Left ventricle myocardium inferior (tissue), 1 donor: Measurements from ENCODE around the gene COL25A1. TPM values are rescaled to one million over a fixed set of nuclear protein-coding genes. Genes with fewer than 3 reads are reported as not detected.
"Not testable (repeated sequence)": the region's sequence is repeated elsewhere in the genome, so short reads cannot be mapped to it uniquely, and the experiment has no call there.

Source experiments
- DNase-seq: peaks from one replicate; pipeline ENCODE4 v3.0.0-alpha.2; 2020
- H3K27ac ChIP-seq: fragments of 200-600 bp; replicated peaks from 2 replicates; pipeline ENCODE4 v1.8.0; 2021
- H3K27me3 ChIP-seq: fragments of 200-600 bp; 2 replicates; pipeline ENCODE4 v1.8.0; 2021; ENCODE audit warnings: low read depth
- H3K36me3 ChIP-seq: fragments of 200-600 bp; 2 replicates; pipeline ENCODE4 v1.8.0; 2021
- H3K4me1 ChIP-seq: fragments of 200-600 bp; 2 replicates; pipeline ENCODE4 v1.8.0; 2021
- H3K4me3 ChIP-seq: fragments of 200-600 bp; 2 replicates; pipeline ENCODE4 v1.8.0; 2021; ENCODE audit warnings: mild to moderate bottlenecking, moderate library complexity
- H3K9me3 ChIP-seq: fragments of 200-600 bp; replicated peaks from 2 replicates; pipeline ENCODE4 v1.8.0; 2021
- intact Hi-C: fragments of 100-400 bp; cut with micrococcal nuclease; formaldehyde crosslinking; loops from one replicate; pipeline ENCODE4 v1.11.0; 2022
- total RNA-seq: library from RNA; stranded (reverse); fragmentation: NEBNext Ultra II Directional; extraction: Animal tissue kit (Norgen Biotek cat#: 25700); gene quantifications from one replicate; pipeline ENCODE4 v1.2.1, GENCODE V29; 2021
- TF ChIP-seq, protein P1 (sequence below): fragments of 200-600 bp; IDR thresholded peaks from 2 replicates; pipeline ENCODE4 v1.8.0; 2021; ENCODE audit warnings: antibody characterized with exemption, mild to moderate bottlenecking, borderline replicate concordance
- donor health status: DM: no; HTN: yes; CAD: no; lungs with severe emphysema.

Gene COL25A1
- total RNA-seq, 1 donor from 2014 or later: 0.77 TPM

DNA sequence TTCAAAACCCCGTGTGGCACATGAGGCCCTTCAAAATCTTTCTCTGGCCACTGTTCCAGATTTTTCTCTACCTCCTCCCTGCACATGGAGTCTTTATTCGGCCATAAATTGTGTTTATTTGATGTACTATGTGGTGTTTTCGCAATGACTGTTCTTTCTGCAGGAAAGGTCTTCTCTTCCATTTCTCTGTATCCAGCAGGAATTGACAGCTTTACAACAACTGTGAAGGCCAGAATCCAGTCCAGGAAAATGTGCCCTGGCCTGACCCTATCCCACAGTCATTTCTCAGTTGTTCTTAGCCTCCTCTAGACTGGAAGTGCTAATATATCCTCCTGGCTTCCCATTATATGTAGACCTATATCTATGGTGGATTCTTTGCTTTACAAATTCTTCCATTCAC, 191.4 kb downstream of the COL25A1 start:
- no peaks in the 10 kb centered on the region for H3K36me3 ChIP-seq
- H3K27ac ChIP-seq: no peak overlapping the region
- no peak overlapping the region for H3K4me3 ChIP-seq
- TF ChIP-seq, protein P1, sequence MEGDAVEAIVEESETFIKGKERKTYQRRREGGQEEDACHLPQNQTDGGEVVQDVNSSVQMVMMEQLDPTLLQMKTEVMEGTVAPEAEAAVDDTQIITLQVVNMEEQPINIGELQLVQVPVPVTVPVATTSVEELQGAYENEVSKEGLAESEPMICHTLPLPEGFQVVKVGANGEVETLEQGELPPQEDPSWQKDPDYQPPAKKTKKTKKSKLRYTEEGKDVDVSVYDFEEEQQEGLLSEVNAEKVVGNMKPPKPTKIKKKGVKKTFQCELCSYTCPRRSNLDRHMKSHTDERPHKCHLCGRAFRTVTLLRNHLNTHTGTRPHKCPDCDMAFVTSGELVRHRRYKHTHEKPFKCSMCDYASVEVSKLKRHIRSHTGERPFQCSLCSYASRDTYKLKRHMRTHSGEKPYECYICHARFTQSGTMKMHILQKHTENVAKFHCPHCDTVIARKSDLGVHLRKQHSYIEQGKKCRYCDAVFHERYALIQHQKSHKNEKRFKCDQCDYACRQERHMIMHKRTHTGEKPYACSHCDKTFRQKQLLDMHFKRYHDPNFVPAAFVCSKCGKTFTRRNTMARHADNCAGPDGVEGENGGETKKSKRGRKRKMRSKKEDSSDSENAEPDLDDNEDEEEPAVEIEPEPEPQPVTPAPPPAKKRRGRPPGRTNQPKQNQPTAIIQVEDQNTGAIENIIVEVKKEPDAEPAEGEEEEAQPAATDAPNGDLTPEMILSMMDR: no peak
- intact Hi-C loops: no loop called here
- H3K9me3 ChIP-seq: no peaks in the 10 kb centered on the region
- DNase-seq: no peak
- no peaks in the 10 kb centered on the region for H3K4me1 ChIP-seq
- no peaks in the 10 kb centered on the region for H3K27me3 ChIP-seq

DNA sequence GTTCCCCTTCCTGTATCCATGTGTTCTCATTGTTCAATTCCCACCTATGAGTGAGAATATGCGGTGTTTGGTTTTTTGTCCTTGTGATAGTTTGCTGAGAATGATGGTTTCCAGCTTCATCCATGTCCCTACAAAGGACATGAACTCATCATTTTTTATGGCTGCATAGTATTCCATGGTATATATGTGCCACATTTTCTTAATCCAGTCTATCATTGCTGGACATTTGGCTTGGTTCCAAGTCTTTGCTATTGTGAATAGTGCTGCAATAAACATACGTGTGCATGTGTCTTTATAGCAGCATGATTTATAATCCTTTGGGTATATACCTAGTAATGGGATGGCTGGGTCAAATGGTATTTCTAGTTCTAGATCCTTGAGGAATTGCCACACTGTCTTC, 194.2 kb downstream of the COL25A1 start:
- DNase-seq, intact Hi-C loops, H3K36me3 ChIP-seq, H3K9me3 ChIP-seq, H3K27ac ChIP-seq, H3K27me3 ChIP-seq, H3K4me3 ChIP-seq, H3K4me1 ChIP-seq: not testable (repeated sequence)

DNA sequence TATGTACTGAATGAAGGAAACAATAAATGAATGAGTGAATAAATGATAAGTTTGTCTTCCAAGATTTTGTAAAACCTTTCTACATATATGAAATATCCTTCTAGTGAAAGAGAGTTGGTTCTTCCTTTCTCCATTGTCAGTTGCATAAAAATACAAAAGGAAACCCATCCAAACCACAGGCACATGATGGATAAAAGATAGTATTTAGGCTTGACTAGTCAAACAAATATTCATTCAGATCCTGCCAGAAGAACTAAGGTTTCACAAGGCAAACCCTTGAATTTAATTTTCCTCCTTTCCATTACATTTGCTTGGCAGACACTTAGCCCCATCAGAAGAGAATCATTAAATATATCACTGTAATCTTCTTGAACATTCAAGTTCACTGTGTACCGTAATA, 208.4 kb downstream of the COL25A1 start:
- H3K27ac ChIP-seq: no peak overlapping the region
- H3K9me3 ChIP-seq: no peaks in the 10 kb centered on the region
- no peak for DNase-seq
- TF ChIP-seq, protein P1: no peak
- no peaks in the 10 kb centered on the region for H3K4me1 ChIP-seq
- intact Hi-C loops: no loop called here
- H3K36me3 ChIP-seq: no peaks in the 10 kb centered on the region
- no peaks in the 10 kb centered on the region for H3K27me3 ChIP-seq
- H3K4me3 ChIP-seq: no peak overlapping the region

DNA sequence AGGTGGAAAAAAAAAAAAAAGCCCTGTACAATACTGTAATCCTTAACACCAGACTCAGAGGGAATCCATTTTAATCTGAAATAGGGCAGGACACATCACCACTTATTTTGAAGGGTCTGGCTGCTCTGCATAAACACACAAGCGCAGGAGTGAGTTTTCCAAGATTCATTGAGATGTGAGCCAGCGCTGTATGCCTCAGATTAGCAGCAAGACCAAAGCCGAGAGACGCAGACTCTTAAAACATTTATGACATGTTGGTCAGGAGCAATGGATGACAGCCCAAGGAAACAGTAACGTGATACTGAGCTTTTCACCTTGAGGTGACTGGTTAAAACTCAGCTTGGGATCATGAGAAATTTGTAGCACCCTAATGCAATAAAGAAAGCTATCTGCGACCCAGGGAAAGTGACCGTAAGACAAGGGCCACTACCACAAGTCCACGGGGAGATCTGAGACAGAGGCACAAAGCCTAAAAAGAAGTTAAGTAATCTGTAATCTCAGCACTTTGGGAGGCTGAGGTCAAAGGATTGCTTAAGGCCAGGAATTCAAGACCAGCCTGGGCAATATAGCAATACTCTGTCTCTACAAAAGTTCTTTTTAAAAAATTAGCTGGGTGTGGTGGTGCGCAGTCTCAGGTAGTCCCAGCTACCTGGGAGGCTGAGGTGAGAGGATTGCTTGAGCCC, 210.6 kb downstream of the COL25A1 start:
- Histone ChIP-seq H3K36me3 (no peaks in the 10 kb centered on the region), H3K9me3 (no peaks in the 10 kb centered on the region), H3K4me1 (no peaks in the 10 kb centered on the region), H3K27ac (no peak overlapping the region), H3K27me3 (no peaks in the 10 kb centered on the region), H3K4me3 (no peak overlapping the region)
- intact Hi-C loops: no loop called here
- no peak for DNase-seq
- TF ChIP-seq, protein P1: no peak

DNA sequence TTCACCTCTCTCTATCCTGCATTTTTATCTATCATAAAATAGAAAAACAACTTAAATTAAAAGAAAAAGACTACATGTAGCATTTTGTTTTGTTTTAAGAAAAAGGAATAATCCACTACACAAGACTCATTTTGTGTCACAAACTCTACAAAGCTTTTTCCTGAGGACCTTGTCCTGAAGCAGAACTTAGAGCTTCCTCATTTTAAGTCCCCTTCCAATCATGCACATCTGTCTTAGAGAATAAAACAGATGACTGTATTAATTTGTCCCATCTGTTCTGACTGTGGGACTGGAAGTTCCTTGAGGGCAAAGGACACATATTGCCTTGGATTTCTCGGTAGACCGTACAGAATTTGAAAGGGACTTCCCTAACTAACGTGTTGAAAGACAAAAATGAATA, 218.5 kb downstream of the COL25A1 start:
- Histone ChIP-seq H3K4me1 (no peaks in the 10 kb centered on the region), H3K27ac (no peak overlapping the region), H3K27me3 (no peaks in the 10 kb centered on the region), H3K36me3 (no peaks in the 10 kb centered on the region), H3K9me3 (no peaks in the 10 kb centered on the region), H3K4me3 (no peak overlapping the region)
- DNase-seq: no peak
- intact Hi-C loops: no loop called here
- TF ChIP-seq, protein P1: no peak

DNA sequence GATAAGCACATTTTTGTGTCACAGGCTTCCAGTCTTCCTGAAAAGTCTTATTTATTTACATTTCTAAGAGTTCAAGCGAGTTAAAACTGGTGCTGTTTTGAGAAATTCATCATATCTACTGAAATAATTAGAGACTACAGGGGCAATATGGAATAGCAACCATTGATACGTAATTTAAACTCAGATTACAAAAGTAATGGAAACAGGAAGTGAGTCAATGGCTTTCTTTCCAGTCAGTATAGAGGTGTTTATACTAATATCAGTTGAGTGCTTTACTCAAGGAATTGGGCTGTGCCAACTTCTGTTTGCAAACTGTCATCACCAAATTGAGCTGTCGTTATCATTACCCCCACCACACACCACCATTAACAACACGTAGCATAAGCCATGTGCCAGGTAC, 222.7 kb downstream of the COL25A1 start:
- Histone ChIP-seq H3K27me3 (no peaks in the 10 kb centered on the region), H3K4me1 (peaks cover 4% of the 10 kb centered on the region), H3K9me3 (no peaks in the 10 kb centered on the region), H3K36me3 (no peaks in the 10 kb centered on the region), H3K27ac (no peak overlapping the region), H3K4me3 (no peak overlapping the region)
- TF ChIP-seq, protein P1: no peak
- intact Hi-C loops: no loop called here
- DNase-seq: no peak
